A549 (cell line): ENCODE results near the gene MOXD1. TPM values are rescaled to one million over a fixed set of nuclear protein-coding genes. Genes with fewer than 3 reads are reported as not detected.

Experiments used
- ATAC-seq, 2 experiments: fragments of 200-7000 bp in 1 of 2; fragments of >200 bp in 1 of 2; cut with Nextera tagmentation in 1 of 2; cut with Tn5 transposase in 1 of 2; 3 replicates each; pipeline versions ENCODE4 v1.8.0 to v1.9.1; 2018 to 2020; ENCODE audit warnings: mild to moderate bottlenecking in 1 of 2, moderate library complexity in 1 of 2
- CTCF ChIA-PET: fragments of 300-600 bp; sonication (Branson Sonifier 250); formaldehyde crosslinking; extraction: SDS; loops from one replicate; lab custom pipeline; 2021; ENCODE audit warnings: antibody characterized with exemption, inconsistent platforms; lab: Yijun Ruan, JAX
- POLR2A ChIA-PET: fragments of 350-600 bp; formaldehyde crosslinking; extraction: SDS; loops from one replicate; lab custom pipeline; 2021; ENCODE audit warnings: antibody characterized with exemption, inconsistent platforms; lab: Yijun Ruan, JAX
- DNase-seq, 2 experiments: peaks; one replicate each; pipeline versions ENCODE4 v3.0.0 to v3.0.0-alpha.2; 2011 to 2016; ENCODE audit warnings: low read depth in 1 of 2, low spot score in 1 of 2
- FAIRE-seq: peaks from 2 replicates; lab custom pipeline; 2011; peaks lifted over from hg19 to GRCh38; lab: Jason Lieb, UNC
- H3K27ac ChIP-seq, 2 experiments: fragments of >200 bp; sonication (Bioruptor Twin); formaldehyde crosslinking; 3 replicates each; pipeline ENCODE4 v1.5.1; 2016 to 2017
- H3K4me1 ChIP-seq: fragments of >200 bp; sonication (Bioruptor Twin); formaldehyde crosslinking; 3 replicates; pipeline ENCODE4 v1.6.1; 2016
- H3K4me2 ChIP-seq: fragments of >200 bp; sonication (Bioruptor Twin); formaldehyde crosslinking; 3 replicates; pipeline ENCODE4 v1.6.1; 2016
- H3K4me3 ChIP-seq: fragments of >200 bp; sonication (Bioruptor Twin); formaldehyde crosslinking; 3 replicates; pipeline ENCODE4 v1.5.1; 2016
- H3K9me3 ChIP-seq: fragments of >200 bp; sonication (Bioruptor Twin); formaldehyde crosslinking; 3 replicates; pipeline ENCODE4 v1.6.1; 2016
- BHLHE40 ChIP-seq: IDR thresholded peaks from 2 replicates; pipeline ENCODE4 v1.6.1; 2012; ENCODE audit warnings: low read depth, low read length, inconsistent platforms
- CTCF ChIP-seq: fragments of >200 bp; sonication (Bioruptor Twin); formaldehyde crosslinking; IDR thresholded peaks from 3 replicates; pipeline ENCODE4 v1.5.1; 2016
- EHF ChIP-seq: fragments of 250-450 bp; sonication (Bioruptor Pico); IDR thresholded peaks from 2 replicates; pipeline ENCODE4 v1.5.0; 2020; ENCODE audit warnings: mild to moderate bottlenecking
- FOSL2 ChIP-seq, 2 experiments: fragments of 450-650 bp in 1 of 2; fragments of >200 bp in 1 of 2; sonication (Bioruptor Twin) in 1 of 2; formaldehyde crosslinking; IDR thresholded peaks; 2 replicates each; pipeline versions ENCODE4 v1.5.0 to v1.6.1; 2016 to 2020; ENCODE audit warnings: mild to moderate bottlenecking in 1 of 2, moderate library complexity in 1 of 2
- FOXS1 ChIP-seq: fragments of 250-450 bp; sonication (Bioruptor Pico); IDR thresholded peaks from 2 replicates; pipeline ENCODE4 v1.5.0; 2020; ENCODE audit warnings: mild to moderate bottlenecking, moderate library complexity
- GATA3 ChIP-seq: IDR thresholded peaks from 2 replicates; pipeline ENCODE4 v1.6.1; 2012; ENCODE audit warnings: borderline replicate concordance
- HDAC2 ChIP-seq: fragments of 200-600 bp; sonication (generic); IDR thresholded peaks from 2 replicates; pipeline ENCODE4 v1.6.1; 2016
- MAFK ChIP-seq: fragments of 450-650 bp; IDR thresholded peaks from 2 replicates; pipeline ENCODE4 v1.6.1; 2014; ENCODE audit not compliant: partially characterized antibody
- NFE2L2 ChIP-seq: fragments of 150-350 bp; conservative IDR thresholded peaks from 2 replicates; pipeline ENCODE4 v1.6.1; 2014; ENCODE audit warnings: low read length
- NR3C1 ChIP-seq: fragments of >200 bp; sonication (Bioruptor Twin); formaldehyde crosslinking; IDR thresholded peaks from 3 replicates; pipeline ENCODE4 v1.6.1; 2017
- POLR2AphosphoS2 ChIP-seq: conservative IDR thresholded peaks from 2 replicates; pipeline ENCODE4 v1.6.1; 2012; ENCODE audit warnings: low read length, improper control_type of control experiment, inconsistent platforms
- RCOR1 ChIP-seq: fragments of 150-350 bp; IDR thresholded peaks from 2 replicates; pipeline ENCODE4 v1.6.1; 2014; ENCODE audit warnings: antibody characterized with exemption, low read length, low read depth
- SMC3 ChIP-seq: fragments of >200 bp; sonication (Bioruptor Twin); formaldehyde crosslinking; IDR thresholded peaks from 3 replicates; pipeline ENCODE4 v1.6.1; 2018; ENCODE audit warnings: inconsistent platforms
- ZFP36 ChIP-seq: fragments of 450-650 bp; IDR thresholded peaks from 2 replicates; pipeline ENCODE4 v1.6.1; 2014; ENCODE audit warnings: borderline replicate concordance; ENCODE audit not compliant: partially characterized antibody
- ZNF302 ChIP-seq: fragments of 250-450 bp; sonication (Bioruptor Pico); IDR thresholded peaks from 2 replicates; pipeline ENCODE4 v1.9.0; 2021; ENCODE audit warnings: inconsistent platforms, mild to moderate bottlenecking, moderate library complexity
- WGBS: methylation state at CpG from one replicate; pipeline ENCODE4 v1.1.6; 2017; ENCODE audit errors: missing lambda C conversion rate; 5-methylcytosine and 5-hydroxymethylcytosine counted together
- polyA plus RNA-seq, 4 experiments: library from polyadenylated mRNA; depleted of rRNA in 3 of 4; stranded (reverse); fragments of >200 nt; fragmentation: RNase III in 1 of 4; extraction: RNeasy Plus Mini Kit Qiagen cat#74134 plus additional on column Dnase treatment in 1 of 4; gene quantifications; 2 replicates in 3 of 4; 3 replicates in 1 of 4; pipeline ENCODE4 v1.2.3, GENCODE V29; 2011 to 2017
- TF ChIP-seq, protein P1 (sequence below): fragments of >200 bp; sonication (Bioruptor Twin); formaldehyde crosslinking; IDR thresholded peaks from 2 replicates; pipeline ENCODE4 v1.6.1; 2016
- TF ChIP-seq, protein P2 (sequence below): fragments of 150-350 bp; IDR thresholded peaks from 2 replicates; pipeline ENCODE4 v1.6.1; 2014; ENCODE audit warnings: low read depth, mild to moderate bottlenecking, low read length

Gene MOXD1
- polyA plus RNA-seq, 2 of the 4 experiments (the other 2 are of a cell fraction), result 1.4 to 2.4 TPM

GRCh38 chr6:132388291-132388690, 13.0 kb downstream of the MOXD1 start (continued):
- TF ChIP-seq ZFP36 (no peak), FOXS1 (no peak), ZNF302 (CRISPR knock-in tag) (no peak)

GRCh38 chr6:132382630-132383175, 18.6 kb downstream of the MOXD1 start:
- 66% methylated on average over 3 of the region's 3 CpGs for WGBS
- ATAC-seq (no peak), DNase-seq (no peak)
- POLR2A ChIA-PET, result no interaction called here
- Histone ChIP-seq H3K4me3 (no peak overlapping the region), H3K27ac (no peak overlapping the region), H3K4me2 (no peak overlapping the region), H3K4me1 (no peaks in the 10 kb centered on the region)
- TF ChIP-seq, protein P1, sequence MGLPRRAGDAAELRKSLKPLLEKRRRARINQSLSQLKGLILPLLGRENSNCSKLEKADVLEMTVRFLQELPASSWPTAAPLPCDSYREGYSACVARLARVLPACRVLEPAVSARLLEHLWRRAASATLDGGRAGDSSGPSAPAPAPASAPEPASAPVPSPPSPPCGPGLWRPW, result no peak
- TF ChIP-seq HDAC2, result no peak
- TF ChIP-seq, all 56 proteins: peak for 0
- no peaks in the 10 kb centered on the region for H3K9me3 ChIP-seq
- CTCF ChIA-PET, result no interaction called here
- FAIRE-seq, result no peak

DNA sequence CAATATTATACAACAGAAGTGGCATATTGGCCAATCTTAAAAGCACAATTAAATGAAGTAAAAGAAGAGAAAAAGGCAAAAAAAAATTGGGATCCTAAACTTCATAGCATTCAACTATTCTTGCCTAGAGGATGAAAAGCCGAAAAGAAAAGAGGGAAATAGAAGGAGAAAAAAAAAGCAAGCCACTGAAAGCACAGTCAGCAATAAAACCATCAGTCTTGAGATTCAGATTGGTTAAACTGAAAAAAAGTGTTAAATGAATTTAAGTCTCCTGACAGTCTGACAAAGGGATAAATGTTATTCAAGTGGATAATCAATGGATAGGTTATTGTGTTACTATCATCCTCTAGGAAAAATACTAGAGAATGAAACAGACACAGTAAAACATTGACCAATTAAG, 19.9 kb downstream of the MOXD1 start:
- Histone ChIP-seq H3K4me2 (no peak overlapping the region), H3K4me1 (no peaks in the 10 kb centered on the region), H3K27ac (no peak overlapping the region), H3K4me3 (no peak overlapping the region), H3K9me3 (no peaks in the 10 kb centered on the region)
- ATAC-seq (no peak), FAIRE-seq (no peak), DNase-seq (no peak)
- ChIA-PET CTCF (no interaction called here), POLR2A (no interaction called here)
- WGBS, result 51% methylated on average over 1 of the region's 1 CpG
- TF ChIP-seq ZFP36 (no peak), MAFK (peak; percentile 65), CTCF (no peak)

DNA sequence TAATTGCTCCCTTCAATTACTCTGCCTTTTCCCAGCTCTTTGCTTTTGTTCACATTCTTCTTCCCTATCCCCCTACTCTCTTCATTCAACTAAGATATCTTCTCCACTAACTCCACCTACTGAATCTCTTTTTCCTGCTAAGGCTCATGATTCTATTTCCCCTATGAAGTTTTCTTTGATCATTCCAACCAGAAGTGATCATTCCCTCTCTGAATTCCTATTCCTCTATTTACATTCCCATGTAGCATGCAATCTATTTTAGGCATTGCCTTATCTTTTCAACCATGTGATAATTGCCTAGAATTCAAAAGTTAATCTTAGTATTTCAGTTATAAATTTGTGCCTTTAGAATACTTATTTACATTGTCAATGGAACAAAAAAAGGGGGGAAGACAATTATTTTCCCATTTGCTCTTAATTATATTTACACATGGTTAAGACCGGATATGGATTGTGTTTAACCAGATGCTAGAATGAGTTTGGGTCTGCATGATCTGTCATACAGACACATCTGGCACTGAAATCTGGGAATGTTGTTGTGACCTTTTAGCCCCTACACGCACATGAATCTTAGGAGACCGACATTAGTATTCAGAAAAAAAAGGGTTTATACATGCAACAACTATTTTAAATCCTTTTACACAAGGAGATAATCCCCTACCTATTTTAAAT, 20.8 kb downstream of the MOXD1 start:
- Histone ChIP-seq H3K9me3 (no peaks in the 10 kb centered on the region), H3K4me3 (no peak overlapping the region), H3K27ac (no peak overlapping the region), H3K4me1 (no peaks in the 10 kb centered on the region), H3K4me2 (no peak overlapping the region)
- TF ChIP-seq FOXS1, result no peak
- no peak for TF ChIP-seq NFE2L2
- no peak for TF ChIP-seq POLR2AphosphoS2
- TF ChIP-seq SMC3, result no peak
- no peak for TF ChIP-seq RCOR1
- TF ChIP-seq NR3C1, result no peak
- TF ChIP-seq, protein P2, sequence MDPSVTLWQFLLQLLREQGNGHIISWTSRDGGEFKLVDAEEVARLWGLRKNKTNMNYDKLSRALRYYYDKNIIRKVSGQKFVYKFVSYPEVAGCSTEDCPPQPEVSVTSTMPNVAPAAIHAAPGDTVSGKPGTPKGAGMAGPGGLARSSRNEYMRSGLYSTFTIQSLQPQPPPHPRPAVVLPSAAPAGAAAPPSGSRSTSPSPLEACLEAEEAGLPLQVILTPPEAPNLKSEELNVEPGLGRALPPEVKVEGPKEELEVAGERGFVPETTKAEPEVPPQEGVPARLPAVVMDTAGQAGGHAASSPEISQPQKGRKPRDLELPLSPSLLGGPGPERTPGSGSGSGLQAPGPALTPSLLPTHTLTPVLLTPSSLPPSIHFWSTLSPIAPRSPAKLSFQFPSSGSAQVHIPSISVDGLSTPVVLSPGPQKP, result no peak
- TF ChIP-seq BHLHE40, result no peak
- TF ChIP-seq EHF, result no peak
- no peak for TF ChIP-seq FOSL2 (IDR thresholded peaks at IDR 0.05)
- TF ChIP-seq FOSL2 (CRISPR knock-in tag; IDR thresholded peaks at IDR 0.05), result no peak
- no peak for TF ChIP-seq GATA3
- WGBS, result 74% methylated on average over 3 of the region's 3 CpGs
- no peak for FAIRE-seq
- no peak for ATAC-seq
- POLR2A ChIA-PET, result no interaction called here
- CTCF ChIA-PET, result no interaction called here
- no peak for DNase-seq
